AG09309 (cell line): Measurements from ENCODE around the gene PLB1.

ENCODE experiments used
- DNase-seq: peaks from one replicate; pipeline ENCODE4 v3.0.0-alpha.2; 2010; ENCODE audit warnings: low read depth
- H3K4me3 ChIP-seq: 2 replicates; pipeline ENCODE4 v1.5.1; 2011; ENCODE audit warnings: mild to moderate bottlenecking, low read depth, low read length, moderate library complexity; ENCODE audit not compliant: control insufficient read depth
- TF ChIP-seq, protein P1 (sequence below): IDR thresholded peaks from 2 replicates; pipeline ENCODE4 v1.5.1; 2011; ENCODE audit warnings: mild to moderate bottlenecking, low read depth, low read length, inconsistent platforms; ENCODE audit not compliant: insufficient read depth, control insufficient read depth; ENCODE audit errors: missing control alignments

The PLB1 gene

DNA sequence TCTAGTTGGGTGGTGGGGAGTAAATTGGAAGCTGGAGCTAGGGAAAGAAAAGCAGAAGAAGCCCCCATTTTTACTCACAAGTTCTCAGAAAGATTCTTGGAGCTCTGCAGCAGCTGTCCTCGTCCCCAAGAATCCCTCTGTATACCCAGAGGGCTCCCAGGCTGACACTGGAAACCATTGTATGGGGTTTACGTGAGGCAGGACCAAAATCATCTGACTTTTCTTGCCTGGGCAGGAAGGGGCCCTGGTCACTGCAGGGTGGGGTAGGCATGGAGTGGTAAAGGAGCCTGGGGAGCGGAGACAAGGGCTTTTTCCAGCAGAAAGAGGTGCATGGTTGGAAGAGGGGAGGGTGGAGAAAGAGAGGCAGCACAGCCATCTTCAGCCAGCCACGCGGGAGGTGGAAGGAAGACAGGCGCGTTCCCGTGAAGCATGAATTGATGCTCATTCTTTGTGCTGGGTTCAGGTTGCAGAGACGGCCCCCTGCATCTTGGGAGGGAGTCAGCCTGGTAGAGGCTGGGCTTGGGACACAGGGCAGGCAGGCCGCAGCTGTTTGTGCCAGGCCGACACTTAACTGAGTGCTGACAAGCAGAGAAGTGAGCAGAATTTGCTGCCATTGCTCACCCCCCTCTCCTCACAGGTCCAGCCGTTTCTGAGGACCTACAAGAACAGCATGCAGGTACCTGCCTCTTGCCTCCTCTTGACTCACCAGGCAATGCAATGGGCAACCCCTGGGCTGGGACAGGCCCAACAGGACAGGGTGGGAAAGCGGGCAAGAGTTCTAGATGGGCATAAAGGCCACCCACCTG, 94.8 kb downstream of the PLB1 start:
- DNase-seq = no peak
- no peak overlapping the region for H3K4me3 ChIP-seq
- TF ChIP-seq, protein P1, sequence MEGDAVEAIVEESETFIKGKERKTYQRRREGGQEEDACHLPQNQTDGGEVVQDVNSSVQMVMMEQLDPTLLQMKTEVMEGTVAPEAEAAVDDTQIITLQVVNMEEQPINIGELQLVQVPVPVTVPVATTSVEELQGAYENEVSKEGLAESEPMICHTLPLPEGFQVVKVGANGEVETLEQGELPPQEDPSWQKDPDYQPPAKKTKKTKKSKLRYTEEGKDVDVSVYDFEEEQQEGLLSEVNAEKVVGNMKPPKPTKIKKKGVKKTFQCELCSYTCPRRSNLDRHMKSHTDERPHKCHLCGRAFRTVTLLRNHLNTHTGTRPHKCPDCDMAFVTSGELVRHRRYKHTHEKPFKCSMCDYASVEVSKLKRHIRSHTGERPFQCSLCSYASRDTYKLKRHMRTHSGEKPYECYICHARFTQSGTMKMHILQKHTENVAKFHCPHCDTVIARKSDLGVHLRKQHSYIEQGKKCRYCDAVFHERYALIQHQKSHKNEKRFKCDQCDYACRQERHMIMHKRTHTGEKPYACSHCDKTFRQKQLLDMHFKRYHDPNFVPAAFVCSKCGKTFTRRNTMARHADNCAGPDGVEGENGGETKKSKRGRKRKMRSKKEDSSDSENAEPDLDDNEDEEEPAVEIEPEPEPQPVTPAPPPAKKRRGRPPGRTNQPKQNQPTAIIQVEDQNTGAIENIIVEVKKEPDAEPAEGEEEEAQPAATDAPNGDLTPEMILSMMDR = no peak

DNA sequence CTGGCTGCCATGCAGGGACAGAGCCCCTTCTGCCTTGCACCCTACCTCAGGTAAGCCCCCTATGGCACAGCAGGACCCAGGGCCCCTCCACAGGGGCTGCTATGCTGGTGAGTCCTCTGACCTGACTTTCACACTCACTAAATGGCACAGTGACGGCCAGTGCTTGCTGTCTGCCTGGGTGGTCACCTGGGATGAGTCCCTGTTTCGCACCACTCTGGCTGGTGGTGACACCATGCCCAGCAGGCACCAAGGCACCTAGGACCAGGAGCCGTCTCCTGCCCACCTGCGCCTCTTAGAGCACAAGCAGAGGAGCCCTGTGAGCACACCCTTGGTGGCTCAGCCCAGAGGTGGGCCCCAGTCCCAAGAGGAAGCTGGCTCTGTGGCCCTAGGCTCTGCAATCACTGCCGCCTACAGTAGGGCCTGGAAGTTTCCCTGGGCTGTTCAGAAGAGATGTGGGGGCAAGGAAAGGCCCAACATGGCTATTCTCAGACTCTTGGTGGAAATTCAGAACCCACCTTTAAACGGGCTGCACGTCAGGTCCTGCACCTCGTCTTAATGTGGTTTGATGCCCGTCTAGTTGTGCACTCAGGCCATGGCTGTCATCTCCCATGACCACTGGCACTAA, 96.0 kb downstream of the PLB1 start:
- TF ChIP-seq, protein P1 = no peak
- H3K4me3 ChIP-seq = no peak overlapping the region
- no peak for DNase-seq

DNA sequence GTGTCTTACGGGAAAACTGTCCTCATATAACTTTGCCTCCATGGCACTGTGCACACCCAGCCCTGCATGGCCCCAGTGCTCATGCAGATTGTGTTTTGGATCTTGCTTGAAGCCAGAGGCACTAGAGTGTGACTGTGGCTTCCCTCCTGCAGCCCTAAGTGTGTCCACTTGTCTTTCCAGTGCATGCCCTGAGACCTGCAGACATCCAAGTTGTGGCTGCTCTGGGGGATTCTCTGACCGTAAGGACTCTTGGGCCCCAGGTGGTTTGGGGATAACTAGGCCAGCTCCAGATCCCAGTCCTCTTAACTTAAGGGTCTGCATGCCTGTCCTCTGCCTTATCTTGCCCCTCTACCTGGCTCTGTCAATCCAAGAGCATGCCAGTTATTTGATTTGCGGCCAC, 96.6 kb downstream of the PLB1 start:
- no peak overlapping the region for H3K4me3 ChIP-seq
- TF ChIP-seq, protein P1 = no peak

DNA sequence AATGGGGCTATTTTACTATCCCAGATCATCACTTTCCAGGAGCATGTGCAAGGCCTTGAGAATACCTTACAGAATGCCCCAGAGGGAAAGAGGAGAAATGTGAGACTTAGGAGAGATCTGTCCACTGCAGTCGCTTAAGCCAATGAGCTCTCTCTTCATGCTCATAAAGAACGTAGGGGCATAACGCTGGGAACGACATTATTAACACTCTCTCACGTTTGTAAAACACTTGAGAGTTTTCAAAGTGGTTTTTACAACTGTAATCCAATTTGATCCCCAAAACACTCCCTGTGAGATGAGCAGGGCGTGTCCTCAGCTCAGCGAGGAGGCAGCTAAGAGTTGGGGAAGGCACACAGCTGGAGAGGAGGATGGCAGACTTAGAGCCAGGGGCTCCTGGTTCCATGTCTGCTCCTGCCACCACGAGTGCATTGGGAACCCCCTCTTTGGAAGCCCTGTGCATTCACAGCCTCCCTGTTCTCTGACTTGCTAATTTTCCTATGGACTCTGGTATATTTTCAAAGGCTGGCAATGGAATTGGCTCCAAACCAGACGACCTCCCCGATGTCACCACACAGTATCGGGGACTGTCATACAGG, 97.4 kb downstream of the PLB1 start:
- TF ChIP-seq, protein P1 = no peak
- H3K4me3 ChIP-seq = no peak overlapping the region
- no peak for DNase-seq

More for the DNA sequence above, 96.6 kb downstream of the PLB1 start:
- DNase-seq = no peak

DNA sequence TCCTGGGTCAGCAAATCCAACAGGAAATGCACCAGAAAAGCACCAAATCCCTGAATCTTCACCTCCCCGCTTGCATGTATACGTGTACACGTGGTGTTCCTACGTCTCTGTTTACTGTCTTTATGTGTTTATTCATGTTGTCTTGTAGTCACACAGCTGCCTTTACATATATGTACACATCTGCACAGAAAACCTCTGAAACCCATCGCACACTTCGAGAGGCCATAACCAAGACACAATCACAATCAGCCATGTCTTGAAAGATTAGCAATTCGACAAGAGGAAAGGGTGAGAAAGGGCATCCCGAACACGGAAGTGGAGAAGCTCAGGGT, 98.1 kb downstream of the PLB1 start:
- TF ChIP-seq, protein P1 = no peak
- no peak for DNase-seq
- no peak overlapping the region for H3K4me3 ChIP-seq

DNA sequence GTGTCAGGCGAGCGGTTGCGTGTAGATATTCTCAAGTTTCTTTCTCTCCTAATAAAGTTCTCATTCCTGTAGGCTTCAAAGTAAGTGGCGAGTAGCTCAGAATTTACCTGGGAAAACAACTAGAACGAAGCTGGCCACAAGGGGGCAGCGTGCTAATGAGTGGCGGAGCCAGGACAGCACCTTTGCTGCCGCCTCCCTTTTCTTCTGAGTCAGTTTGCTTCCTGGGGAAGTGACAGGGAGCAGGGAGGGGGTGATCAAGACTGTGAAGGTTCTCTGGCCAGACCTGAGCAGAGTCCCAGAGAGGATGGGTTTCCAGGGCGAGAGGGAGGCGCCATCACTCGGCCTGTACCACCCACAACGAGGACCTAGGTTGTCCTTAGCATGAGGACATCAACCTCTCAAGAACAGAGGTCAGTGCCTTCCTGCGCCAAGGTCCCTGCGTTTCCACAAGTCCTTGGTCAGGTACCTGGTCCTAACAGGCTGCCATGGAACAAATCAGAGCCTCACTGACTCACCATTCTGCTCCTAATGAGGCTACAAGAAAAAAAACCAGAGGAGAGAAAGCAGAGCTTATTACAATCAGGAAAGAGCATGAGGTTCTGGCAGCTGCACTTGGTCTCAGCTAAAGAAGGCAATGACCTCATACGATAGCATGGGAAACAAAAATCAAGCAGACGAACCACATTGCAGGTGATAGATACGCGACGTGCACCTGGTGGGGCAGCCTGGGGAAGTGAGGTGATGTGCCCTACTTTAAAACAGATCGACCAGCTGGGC, 98.7 kb downstream of the PLB1 start:
- no peak overlapping the region for H3K4me3 ChIP-seq
- TF ChIP-seq, protein P1 = peak; percentile 82
- peak; percentile 28 for DNase-seq
